HepG2 (cell line): Measurements from ENCODE around the gene TMC4. TPM values are rescaled to one million over a fixed set of nuclear protein-coding genes. Genes with fewer than 3 reads are reported as not detected.

Experiments used
- NONO ChIP-seq, 2 experiments: fragments of 450-650 bp in 1 of 2; sonication (generic) in 1 of 2; formaldehyde crosslinking in 1 of 2; IDR thresholded peaks in 1 of 2; conservative IDR thresholded peaks in 1 of 2; 2 replicates each; pipeline versions ENCODE4 v1.6.1 to v1.8.0; 2017 to 2022; ENCODE audit warnings: mild to moderate bottlenecking in 1 of 2, missing genetic modification reagents in 1 of 2, moderate library complexity in 1 of 2
- TOPORS ChIP-seq: sonication (generic); formaldehyde crosslinking; IDR thresholded peaks from 2 replicates; pipeline ENCODE4 v1.8.0; 2023; ENCODE audit warnings: mild to moderate bottlenecking, missing genetic modification reagents
- ZNF335 ChIP-seq: sonication (generic); formaldehyde crosslinking; IDR thresholded peaks from 2 replicates; pipeline ENCODE4 v1.4.0; 2020; ENCODE audit warnings: missing genetic modification reagents
- ZSCAN29 ChIP-seq: sonication (generic); formaldehyde crosslinking; conservative IDR thresholded peaks from 2 replicates; pipeline ENCODE4 v1.4.0; 2020; ENCODE audit warnings: mild to moderate bottlenecking, missing genetic modification reagents
- polyA plus RNA-seq, 8 experiments: library from polyadenylated mRNA; depleted of rRNA in 3 of 8; stranded (reverse) in 7 of 8; unstranded in 1 of 8; fragments of >200 nt; fragmentation: Illumina TruSeq in 4 of 8; extraction: Trizol in 4 of 8; gene quantifications; 2 replicates each; pipeline versions ENCODE4 v1.2.1 to v1.2.3, GENCODE V29; 2011 to 2016; ENCODE audit warnings: low read depth in 4 of 8, missing spikeins in 1 of 8, mixed read lengths in 1 of 8; ENCODE audit not compliant: insufficient read depth in 1 of 8
- total RNA-seq, 5 experiments: library from RNA; depleted of rRNA; stranded (reverse); fragments of >200 nt; fragmentation: Illumina TruSeq; extraction: Trizol; gene quantifications; 2 replicates each; pipeline ENCODE4 v1.2.3, GENCODE V29; 2016; ENCODE audit warnings: low read depth in 1 of 5
- TF ChIP-seq, protein P1 (sequence below): sonication (generic); formaldehyde crosslinking; IDR thresholded peaks from 2 replicates; pipeline ENCODE4 v1.9.0; 2021; ENCODE audit warnings: mild to moderate bottlenecking, missing genetic modification reagents
- TF ChIP-seq, protein P2 (sequence below): sonication (generic); formaldehyde crosslinking; IDR thresholded peaks from 2 replicates; pipeline ENCODE4; 2020; ENCODE audit warnings: missing genetic modification reagents, mild to moderate bottlenecking, borderline replicate concordance
- TF ChIP-seq, protein P3 (sequence below): sonication (generic); formaldehyde crosslinking; IDR thresholded peaks from 2 replicates; pipeline ENCODE4 v1.8.0; 2022; ENCODE audit warnings: mild to moderate bottlenecking, missing genetic modification reagents, moderate library complexity
- TF ChIP-seq, protein P4 (sequence below): IDR thresholded peaks from 2 replicates; pipeline ENCODE4 v1.6.1; 2016; ENCODE audit warnings: mild to moderate bottlenecking, missing biosample characterization, missing genetic modification reagents
- TF ChIP-seq, protein P5 (sequence below): sonication (generic); formaldehyde crosslinking; IDR thresholded peaks from 2 replicates; pipeline ENCODE4 v1.4.0; 2020; ENCODE audit warnings: missing genetic modification reagents, borderline replicate concordance

Gene TMC4
- total and polyA plus RNA-seq, 2 of the 13 experiments (the other 11 are each of a cell fraction or from before 2014, with no cell fraction given): 0.13 to 0.24 TPM

DNA sequence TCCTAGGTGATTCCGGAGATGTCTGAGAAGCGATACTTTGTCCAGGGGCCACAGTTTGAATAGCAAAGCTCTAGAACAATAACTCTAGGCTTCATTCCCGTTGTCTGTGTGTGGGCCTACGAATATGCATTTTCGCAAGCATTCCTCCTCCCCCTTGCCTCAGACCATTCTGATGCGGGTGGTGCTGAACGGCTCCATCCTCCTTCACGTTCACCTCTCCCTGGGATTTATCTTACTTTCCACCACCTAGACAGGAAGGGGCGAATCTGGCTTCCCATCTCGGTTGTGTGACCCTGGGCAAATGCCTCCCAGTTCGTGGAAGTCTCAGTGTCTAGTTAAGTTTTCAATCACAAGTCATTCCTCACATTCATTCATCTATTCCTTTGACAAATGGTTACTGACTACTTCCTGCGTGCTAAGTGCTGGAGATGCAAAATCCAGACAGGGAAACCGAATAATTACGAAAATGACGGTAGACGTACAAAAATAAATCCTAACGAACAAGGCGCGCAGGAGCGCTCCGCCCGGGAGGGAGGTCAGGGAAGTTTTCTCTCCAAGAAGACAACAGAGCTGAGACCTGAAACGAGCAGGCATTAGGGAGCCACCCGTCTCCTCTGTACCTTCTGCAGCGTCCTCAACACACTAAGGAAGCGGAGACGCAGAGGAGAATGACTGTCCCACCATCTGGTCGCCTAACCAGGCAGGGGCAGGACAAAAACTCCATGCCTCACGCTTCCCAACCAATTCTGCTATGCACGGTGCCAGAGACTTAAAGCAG lies 36.7 kb downstream of the TMC4 start (continued):
- TF ChIP-seq, protein P1, sequence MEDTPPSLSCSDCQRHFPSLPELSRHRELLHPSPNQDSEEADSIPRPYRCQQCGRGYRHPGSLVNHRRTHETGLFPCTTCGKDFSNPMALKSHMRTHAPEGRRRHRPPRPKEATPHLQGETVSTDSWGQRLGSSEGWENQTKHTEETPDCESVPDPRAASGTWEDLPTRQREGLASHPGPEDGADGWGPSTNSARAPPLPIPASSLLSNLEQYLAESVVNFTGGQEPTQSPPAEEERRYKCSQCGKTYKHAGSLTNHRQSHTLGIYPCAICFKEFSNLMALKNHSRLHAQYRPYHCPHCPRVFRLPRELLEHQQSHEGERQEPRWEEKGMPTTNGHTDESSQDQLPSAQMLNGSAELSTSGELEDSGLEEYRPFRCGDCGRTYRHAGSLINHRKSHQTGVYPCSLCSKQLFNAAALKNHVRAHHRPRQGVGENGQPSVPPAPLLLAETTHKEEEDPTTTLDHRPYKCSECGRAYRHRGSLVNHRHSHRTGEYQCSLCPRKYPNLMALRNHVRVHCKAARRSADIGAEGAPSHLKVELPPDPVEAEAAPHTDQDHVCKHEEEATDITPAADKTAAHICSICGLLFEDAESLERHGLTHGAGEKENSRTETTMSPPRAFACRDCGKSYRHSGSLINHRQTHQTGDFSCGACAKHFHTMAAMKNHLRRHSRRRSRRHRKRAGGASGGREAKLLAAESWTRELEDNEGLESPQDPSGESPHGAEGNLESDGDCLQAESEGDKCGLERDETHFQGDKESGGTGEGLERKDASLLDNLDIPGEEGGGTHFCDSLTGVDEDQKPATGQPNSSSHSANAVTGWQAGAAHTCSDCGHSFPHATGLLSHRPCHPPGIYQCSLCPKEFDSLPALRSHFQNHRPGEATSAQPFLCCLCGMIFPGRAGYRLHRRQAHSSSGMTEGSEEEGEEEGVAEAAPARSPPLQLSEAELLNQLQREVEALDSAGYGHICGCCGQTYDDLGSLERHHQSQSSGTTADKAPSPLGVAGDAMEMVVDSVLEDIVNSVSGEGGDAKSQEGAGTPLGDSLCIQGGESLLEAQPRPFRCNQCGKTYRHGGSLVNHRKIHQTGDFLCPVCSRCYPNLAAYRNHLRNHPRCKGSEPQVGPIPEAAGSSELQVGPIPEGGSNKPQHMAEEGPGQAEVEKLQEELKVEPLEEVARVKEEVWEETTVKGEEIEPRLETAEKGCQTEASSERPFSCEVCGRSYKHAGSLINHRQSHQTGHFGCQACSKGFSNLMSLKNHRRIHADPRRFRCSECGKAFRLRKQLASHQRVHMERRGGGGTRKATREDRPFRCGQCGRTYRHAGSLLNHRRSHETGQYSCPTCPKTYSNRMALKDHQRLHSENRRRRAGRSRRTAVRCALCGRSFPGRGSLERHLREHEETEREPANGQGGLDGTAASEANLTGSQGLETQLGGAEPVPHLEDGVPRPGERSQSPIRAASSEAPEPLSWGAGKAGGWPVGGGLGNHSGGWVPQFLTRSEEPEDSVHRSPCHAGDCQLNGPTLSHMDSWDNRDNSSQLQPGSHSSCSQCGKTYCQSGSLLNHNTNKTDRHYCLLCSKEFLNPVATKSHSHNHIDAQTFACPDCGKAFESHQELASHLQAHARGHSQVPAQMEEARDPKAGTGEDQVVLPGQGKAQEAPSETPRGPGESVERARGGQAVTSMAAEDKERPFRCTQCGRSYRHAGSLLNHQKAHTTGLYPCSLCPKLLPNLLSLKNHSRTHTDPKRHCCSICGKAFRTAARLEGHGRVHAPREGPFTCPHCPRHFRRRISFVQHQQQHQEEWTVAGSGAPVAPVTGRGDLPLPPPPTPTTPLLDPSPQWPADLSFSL (CRISPR knock-in tag): no peak
- TF ChIP-seq, protein P2, sequence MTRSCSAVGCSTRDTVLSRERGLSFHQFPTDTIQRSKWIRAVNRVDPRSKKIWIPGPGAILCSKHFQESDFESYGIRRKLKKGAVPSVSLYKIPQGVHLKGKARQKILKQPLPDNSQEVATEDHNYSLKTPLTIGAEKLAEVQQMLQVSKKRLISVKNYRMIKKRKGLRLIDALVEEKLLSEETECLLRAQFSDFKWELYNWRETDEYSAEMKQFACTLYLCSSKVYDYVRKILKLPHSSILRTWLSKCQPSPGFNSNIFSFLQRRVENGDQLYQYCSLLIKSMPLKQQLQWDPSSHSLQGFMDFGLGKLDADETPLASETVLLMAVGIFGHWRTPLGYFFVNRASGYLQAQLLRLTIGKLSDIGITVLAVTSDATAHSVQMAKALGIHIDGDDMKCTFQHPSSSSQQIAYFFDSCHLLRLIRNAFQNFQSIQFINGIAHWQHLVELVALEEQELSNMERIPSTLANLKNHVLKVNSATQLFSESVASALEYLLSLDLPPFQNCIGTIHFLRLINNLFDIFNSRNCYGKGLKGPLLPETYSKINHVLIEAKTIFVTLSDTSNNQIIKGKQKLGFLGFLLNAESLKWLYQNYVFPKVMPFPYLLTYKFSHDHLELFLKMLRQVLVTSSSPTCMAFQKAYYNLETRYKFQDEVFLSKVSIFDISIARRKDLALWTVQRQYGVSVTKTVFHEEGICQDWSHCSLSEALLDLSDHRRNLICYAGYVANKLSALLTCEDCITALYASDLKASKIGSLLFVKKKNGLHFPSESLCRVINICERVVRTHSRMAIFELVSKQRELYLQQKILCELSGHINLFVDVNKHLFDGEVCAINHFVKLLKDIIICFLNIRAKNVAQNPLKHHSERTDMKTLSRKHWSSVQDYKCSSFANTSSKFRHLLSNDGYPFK: 0 out of 2 replicates have a peak, but pooled peaks have one; percentile 3
- TF ChIP-seq ZSCAN29 (CRISPR knock-in tag) (0 out of 2 replicates have a peak, but pooled peaks have one; percentile 42), NONO (IDR thresholded peaks at IDR 0.05) (no peak), NONO (CRISPR knock-in tag; conservative IDR thresholded peaks at IDR 0.05) (no peak), ZNF335 (CRISPR knock-in tag) (no peak), TOPORS (CRISPR knock-in tag) (no peak)
- TF ChIP-seq, protein P3, sequence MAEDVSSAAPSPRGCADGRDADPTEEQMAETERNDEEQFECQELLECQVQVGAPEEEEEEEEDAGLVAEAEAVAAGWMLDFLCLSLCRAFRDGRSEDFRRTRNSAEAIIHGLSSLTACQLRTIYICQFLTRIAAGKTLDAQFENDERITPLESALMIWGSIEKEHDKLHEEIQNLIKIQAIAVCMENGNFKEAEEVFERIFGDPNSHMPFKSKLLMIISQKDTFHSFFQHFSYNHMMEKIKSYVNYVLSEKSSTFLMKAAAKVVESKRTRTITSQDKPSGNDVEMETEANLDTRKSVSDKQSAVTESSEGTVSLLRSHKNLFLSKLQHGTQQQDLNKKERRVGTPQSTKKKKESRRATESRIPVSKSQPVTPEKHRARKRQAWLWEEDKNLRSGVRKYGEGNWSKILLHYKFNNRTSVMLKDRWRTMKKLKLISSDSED (CRISPR knock-in tag): no peak
- TF ChIP-seq, protein P4, sequence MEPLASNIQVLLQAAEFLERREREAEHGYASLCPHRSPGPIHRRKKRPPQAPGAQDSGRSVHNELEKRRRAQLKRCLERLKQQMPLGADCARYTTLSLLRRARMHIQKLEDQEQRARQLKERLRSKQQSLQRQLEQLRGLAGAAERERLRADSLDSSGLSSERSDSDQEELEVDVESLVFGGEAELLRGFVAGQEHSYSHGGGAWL (CRISPR knock-in tag): no peak
- TF ChIP-seq, protein P5, sequence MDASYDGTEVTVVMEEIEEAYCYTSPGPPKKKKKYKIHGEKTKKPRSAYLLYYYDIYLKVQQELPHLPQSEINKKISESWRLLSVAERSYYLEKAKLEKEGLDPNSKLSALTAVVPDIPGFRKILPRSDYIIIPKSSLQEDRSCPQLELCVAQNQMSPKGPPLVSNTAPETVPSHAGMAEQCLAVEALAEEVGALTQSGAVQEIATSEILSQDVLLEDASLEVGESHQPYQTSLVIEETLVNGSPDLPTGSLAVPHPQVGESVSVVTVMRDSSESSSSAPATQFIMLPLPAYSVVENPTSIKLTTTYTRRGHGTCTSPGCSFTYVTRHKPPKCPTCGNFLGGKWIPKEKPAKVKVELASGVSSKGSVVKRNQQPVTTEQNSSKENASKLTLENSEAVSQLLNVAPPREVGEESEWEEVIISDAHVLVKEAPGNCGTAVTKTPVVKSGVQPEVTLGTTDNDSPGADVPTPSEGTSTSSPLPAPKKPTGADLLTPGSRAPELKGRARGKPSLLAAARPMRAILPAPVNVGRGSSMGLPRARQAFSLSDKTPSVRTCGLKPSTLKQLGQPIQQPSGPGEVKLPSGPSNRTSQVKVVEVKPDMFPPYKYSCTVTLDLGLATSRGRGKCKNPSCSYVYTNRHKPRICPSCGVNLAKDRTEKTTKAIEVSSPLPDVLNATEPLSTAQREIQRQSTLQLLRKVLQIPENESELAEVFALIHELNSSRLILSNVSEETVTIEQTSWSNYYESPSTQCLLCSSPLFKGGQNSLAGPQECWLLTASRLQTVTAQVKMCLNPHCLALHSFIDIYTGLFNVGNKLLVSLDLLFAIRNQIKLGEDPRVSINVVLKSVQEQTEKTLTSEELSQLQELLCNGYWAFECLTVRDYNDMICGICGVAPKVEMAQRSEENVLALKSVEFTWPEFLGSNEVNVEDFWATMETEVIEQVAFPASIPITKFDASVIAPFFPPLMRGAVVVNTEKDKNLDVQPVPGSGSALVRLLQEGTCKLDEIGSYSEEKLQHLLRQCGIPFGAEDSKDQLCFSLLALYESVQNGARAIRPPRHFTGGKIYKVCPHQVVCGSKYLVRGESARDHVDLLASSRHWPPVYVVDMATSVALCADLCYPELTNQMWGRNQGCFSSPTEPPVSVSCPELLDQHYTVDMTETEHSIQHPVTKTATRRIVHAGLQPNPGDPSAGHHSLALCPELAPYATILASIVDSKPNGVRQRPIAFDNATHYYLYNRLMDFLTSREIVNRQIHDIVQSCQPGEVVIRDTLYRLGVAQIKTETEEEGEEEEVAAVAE (CRISPR knock-in tag): no peak
